Inflammatory macrophage treated with lipopolysaccharide for 1 hour (primary cell): ENCODE results near the gene CCDC141.
A peak's percentile ranks its signal among the peaks of the same experiment; 100 is the strongest.

Experiments
- DNase-seq, 2 donors: peaks; one replicate each; pipeline ENCODE4 v3.0.0-alpha.2; 2020 to 2022

Gene CCDC141

GRCh38 chr2:178863130-178863855 lies 186.6 kb downstream of the CCDC141 start:
- peak; percentile 36 to 43 for DNase-seq

GRCh38 chr2:178860551-178860950 lies 189.4 kb downstream of the CCDC141 start:
- no peak for DNase-seq

GRCh38 chr2:178859730-178860129 lies 190.2 kb downstream of the CCDC141 start:
- no peak for DNase-seq

GRCh38 chr2:178858896-178859625 lies 190.9 kb downstream of the CCDC141 start:
- DNase-seq, result no peak

- no peak for DNase-seq
Measured at GRCh38 chr2:178855151-178855550, 194.8 kb downstream of the CCDC141 start.

- DNase-seq, result no peak
Measured at GRCh38 chr2:178848335-178848734, 201.6 kb downstream of the CCDC141 start.

- DNase-seq, result no peak
Measured at GRCh38 chr2:178846458-178846802, 203.5 kb downstream of the CCDC141 start.

- no peak for DNase-seq
Measured at GRCh38 chr2:178845566-178846457, 204.1 kb downstream of the CCDC141 start.

- no peak for DNase-seq
Measured at GRCh38 chr2:178844701-178845100, 205.2 kb downstream of the CCDC141 start.

GRCh38 chr2:178844269-178844668 lies 205.7 kb downstream of the CCDC141 start:
- DNase-seq, result no peak

GRCh38 chr2:178843697-178844096 lies 206.2 kb downstream of the CCDC141 start:
- no peak for DNase-seq

- no peak for DNase-seq
Measured at GRCh38 chr2:178836807-178837206, 213.1 kb downstream of the CCDC141 start.

- DNase-seq, result no peak
Measured at GRCh38 chr2:178834086-178834485, 215.9 kb downstream of the CCDC141 start.

DNA sequence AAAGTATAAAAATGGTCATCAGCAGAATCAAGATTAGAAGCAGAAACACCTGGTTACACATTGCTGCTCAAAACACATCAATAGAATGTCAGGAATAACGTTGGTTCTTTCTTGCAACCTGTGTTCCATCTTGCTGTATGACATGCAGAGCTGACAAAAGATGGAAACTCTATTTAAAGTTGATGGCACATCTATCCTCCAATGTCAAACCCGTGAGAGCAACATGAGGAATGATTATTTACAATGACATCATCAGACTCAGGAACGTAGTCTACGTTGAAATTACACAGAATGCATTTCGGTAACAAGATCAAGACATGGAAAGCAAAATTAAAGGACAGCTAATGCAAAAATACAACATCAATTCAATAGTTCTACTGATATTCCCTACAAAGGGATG lies 216.6 kb downstream of the CCDC141 start:
- DNase-seq, result no peak

DNA sequence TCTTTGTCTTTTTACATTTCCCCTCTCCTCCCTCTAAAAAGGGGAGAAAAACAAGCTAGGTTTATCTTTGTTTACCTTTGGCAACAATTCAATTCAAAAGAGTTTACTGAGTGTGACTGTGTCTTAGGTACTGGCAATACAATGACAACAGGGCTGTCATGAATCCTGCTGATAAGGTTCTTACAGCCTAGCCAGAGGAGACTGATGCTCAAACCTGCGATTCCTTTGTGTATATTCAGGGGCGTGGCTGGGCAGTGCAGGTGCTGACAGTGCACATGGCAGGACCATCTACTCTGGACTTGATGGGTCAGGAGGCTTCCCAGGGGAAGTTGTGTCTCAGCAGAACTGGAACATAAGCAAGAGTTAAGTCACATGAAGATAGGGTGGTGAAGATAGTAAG lies 219.5 kb downstream of the CCDC141 start:
- DNase-seq, result no peak

- no peak for DNase-seq
Measured at GRCh38 chr2:178829981-178830380, 220.0 kb downstream of the CCDC141 start.

DNA sequence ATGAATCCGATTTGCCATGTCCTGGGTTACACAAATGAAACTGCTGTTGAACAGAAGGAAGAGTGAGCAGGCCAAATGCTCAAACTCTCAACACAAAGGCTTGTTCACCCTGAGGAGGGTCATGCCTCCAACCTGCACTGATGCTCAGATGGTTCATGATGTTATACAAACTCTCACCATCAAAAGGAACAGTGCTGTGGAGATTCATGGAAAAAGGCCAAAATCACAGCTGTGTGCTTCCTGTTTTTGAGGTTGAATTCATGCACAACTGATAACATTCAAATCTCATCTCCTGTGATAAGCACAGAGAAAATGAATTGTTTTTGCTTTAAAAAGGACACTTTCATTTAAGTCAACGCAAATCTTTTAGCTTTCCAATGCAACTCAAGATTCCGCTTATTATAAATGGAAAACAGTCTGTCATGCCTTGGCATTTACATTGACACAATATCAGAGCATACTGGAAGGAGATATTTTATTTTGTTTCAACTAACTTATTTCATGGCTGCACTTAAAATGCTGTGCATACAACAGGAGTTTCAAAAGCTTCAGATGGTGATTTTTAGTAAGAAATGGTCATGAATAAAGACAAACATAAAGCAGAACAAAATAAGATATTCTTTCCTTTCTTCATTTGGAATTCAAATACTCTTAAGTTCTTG lies 220.5 kb downstream of the CCDC141 start:
- no peak for DNase-seq

DNA sequence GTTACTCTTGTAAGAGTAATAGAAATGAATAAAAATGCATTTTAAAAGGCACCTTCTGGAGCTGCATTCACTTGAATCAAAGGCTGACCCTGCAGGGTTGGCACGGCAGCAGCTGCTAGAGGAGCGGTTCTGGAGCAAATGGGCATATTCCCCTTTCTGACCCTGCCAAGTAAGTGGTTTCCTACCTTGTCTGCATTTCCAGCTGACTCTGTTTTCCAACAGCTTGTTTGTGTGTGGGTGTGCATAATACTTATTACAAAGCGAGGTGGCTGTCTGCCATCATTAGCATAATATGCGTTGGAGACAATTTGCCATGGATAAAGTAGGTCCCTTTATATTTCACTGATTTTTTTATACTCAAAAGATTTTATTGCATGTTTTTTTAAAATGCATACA lies 221.5 kb downstream of the CCDC141 start:
- no peak for DNase-seq

DNA sequence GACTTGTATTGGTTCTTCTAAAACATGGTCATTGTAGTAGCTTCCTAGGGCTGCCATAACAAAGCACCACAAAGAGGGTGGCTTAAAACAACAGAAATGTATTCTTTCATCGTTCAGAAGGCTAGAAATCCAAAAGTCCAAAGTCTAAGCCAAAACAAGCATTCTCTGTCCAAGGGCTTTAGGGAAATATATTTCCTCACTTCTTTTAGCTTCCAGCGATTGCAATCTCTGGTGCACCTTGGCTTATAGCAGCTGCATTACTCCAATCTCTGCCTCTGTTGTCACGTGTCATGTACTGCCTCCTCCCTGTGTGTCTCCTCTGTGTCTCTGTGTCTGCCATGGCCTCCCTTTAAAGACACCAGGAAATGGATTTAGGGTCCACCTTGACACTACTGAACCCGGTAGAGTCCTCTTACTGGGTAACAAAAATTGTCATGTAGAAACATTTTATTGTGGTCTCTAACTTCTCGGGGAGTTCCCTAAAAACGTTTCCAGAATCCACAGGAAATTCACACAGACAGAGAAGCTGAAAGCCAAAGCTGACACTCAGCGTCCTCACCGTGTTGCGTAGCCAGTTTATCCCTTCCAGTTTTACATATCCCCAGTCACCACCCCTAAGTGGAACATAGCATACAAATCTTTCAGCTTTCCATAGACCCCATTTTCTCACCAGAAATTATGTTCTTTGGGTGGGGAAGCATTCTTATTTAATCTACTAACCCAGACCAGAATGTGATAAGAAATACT lies 222.0 kb downstream of the CCDC141 start:
- DNase-seq, result no peak

- no peak for DNase-seq
Measured at GRCh38 chr2:178827111-178827510, 222.8 kb downstream of the CCDC141 start.

GRCh38 chr2:178825183-178825582 lies 224.8 kb downstream of the CCDC141 start:
- no peak for DNase-seq

DNA sequence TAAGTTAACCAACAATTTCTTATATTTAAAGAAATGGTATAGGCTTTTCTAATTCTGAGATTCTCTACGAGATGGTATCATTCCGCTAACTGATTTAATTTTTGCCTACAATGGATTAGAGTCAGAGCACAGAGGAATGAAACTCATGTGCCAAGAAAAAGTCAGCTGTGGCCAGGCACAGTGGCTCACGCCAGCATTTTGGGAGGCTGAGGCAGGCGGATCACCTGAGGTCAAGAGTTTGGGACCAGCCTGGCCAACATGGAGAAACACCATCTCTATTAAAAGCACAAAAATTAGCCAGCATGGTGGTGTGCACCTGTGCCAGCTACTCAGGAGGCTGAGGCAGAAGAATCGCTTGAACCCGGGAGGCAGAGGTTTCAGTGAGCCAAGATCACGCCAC lies 225.8 kb downstream of the CCDC141 start:
- no peak for DNase-seq
